RWPE2 (cell line): ENCODE results near the gene GTPBP2.

Experiments used
- ATAC-seq: fragments of 200-7000 bp; cut with Tn5 transposase; 3 replicates; pipeline ENCODE4 v1.9.1; 2021; ENCODE audit warnings: low read depth
- DNase-seq: peaks from one replicate; pipeline ENCODE4 v3.0.0-alpha.2; 2020; ENCODE audit warnings: low spot score
- H3K27ac ChIP-seq: fragments of 450-650 bp; 2 replicates; pipeline ENCODE4 v1.5.1; 2017; ENCODE audit warnings: mild to moderate bottlenecking; ENCODE audit not compliant: poor library complexity, severe bottlenecking
- H3K27me3 ChIP-seq: fragments of 250-450 bp; sonication (Bioruptor Pico); 2 replicates; pipeline ENCODE4 v1.5.1; 2021; ENCODE audit warnings: mild to moderate bottlenecking, moderate library complexity; ENCODE audit not compliant: insufficient read depth, poor library complexity, severe bottlenecking
- H3K36me3 ChIP-seq: fragments of 250-450 bp; sonication (Bioruptor Pico); 2 replicates; pipeline ENCODE4 v1.5.1; 2020; ENCODE audit warnings: low read depth, mild to moderate bottlenecking, moderate library complexity
- H3K4me1 ChIP-seq: fragments of 250-450 bp; sonication (Bioruptor Pico); 2 replicates; pipeline ENCODE4 v1.5.1; 2021; ENCODE audit warnings: mild to moderate bottlenecking, moderate library complexity; ENCODE audit not compliant: insufficient read depth, poor library complexity, severe bottlenecking
- H3K4me3 ChIP-seq: fragments of 250-450 bp; sonication (Bioruptor Pico); 2 replicates; pipeline ENCODE4 v1.5.1; 2021; ENCODE audit warnings: mild to moderate bottlenecking, moderate library complexity; ENCODE audit not compliant: severe bottlenecking
- H3K9me3 ChIP-seq: fragments of 250-450 bp; sonication (Bioruptor Pico); 2 replicates; pipeline ENCODE4 v1.5.1; 2021; ENCODE audit warnings: mild to moderate bottlenecking, moderate library complexity; ENCODE audit not compliant: severe bottlenecking
- CTCF ChIP-seq: fragments of 450-650 bp; IDR thresholded peaks from one replicate; pipeline ENCODE4 v1.5.1; 2017; ENCODE audit warnings: mild to moderate bottlenecking, moderate library complexity; ENCODE audit not compliant: poor library complexity, severe bottlenecking

GTPBP2 gene

GRCh38 chr6:43674921-43675320 lies 45.9 kb upstream of the GTPBP2 start:
- H3K27ac ChIP-seq, result no peak overlapping the region
- DNase-seq, result no peak
- no peaks in the 10 kb centered on the region for H3K9me3 ChIP-seq
- no peak for TF ChIP-seq CTCF
- H3K4me1 ChIP-seq, result no peaks in the 10 kb centered on the region
- peaks cover 54% of the 10 kb centered on the region for H3K36me3 ChIP-seq
- ATAC-seq, result no peak
- H3K4me3 ChIP-seq, result no peak overlapping the region
- H3K27me3 ChIP-seq, result no peaks in the 10 kb centered on the region

- H3K36me3 ChIP-seq, result peaks cover 48% of the 10 kb centered on the region
- ATAC-seq, result no peak
- TF ChIP-seq CTCF, result no peak
Observed at GRCh38 chr6:43674291-43674690, 45.2 kb upstream of the GTPBP2 start.

GRCh38 chr6:43673444-43674084 lies 44.5 kb upstream of the GTPBP2 start:
- no peak overlapping the region for H3K27ac ChIP-seq

More at GRCh38 chr6:43674291-43674690, 45.2 kb upstream of the GTPBP2 start:
- Histone ChIP-seq H3K4me3 (no peak overlapping the region), H3K4me1 (no peaks in the 10 kb centered on the region), H3K27ac (no peak overlapping the region), H3K9me3 (no peaks in the 10 kb centered on the region), H3K27me3 (no peaks in the 10 kb centered on the region)
- DNase-seq, result no peak

GRCh38 chr6:43671801-43672690 lies 43.0 kb upstream of the GTPBP2 start:
- Histone ChIP-seq H3K27me3 (no peaks in the 10 kb centered on the region), H3K4me1 (peaks cover 18% of the 10 kb centered on the region), H3K4me3 (no peak overlapping the region), H3K27ac (no peak overlapping the region), H3K36me3 (peaks cover 27% of the 10 kb centered on the region), H3K9me3 (no peaks in the 10 kb centered on the region)
- DNase-seq (no peak), ATAC-seq (no peak)
- no peak for TF ChIP-seq CTCF

More at GRCh38 chr6:43673444-43674084, 44.5 kb upstream of the GTPBP2 start:
- H3K4me3 ChIP-seq, result no peak overlapping the region
- no peaks in the 10 kb centered on the region for H3K27me3 ChIP-seq
- H3K9me3 ChIP-seq, result no peaks in the 10 kb centered on the region
- H3K4me1 ChIP-seq, result peaks cover 3% of the 10 kb centered on the region
- H3K36me3 ChIP-seq, result peaks cover 42% of the 10 kb centered on the region
- DNase-seq, result no peak
- TF ChIP-seq CTCF, result no peak
- no peak for ATAC-seq
